Activated naive CD8-positive, alpha-beta T cell treated with anti-CD3 and anti-CD28 coated beads, Interleukin-2, amount 10 ng/mL, durations not matched to agents 7 days and 5 days (primary cell): ENCODE results near the gene CCDC187. TPM values are rescaled to one million over a fixed set of nuclear protein-coding genes. Genes with fewer than 3 reads are reported as not detected.

Experiments used
- ATAC-seq: fragments of 150-1000 bp; cut with Tn5 transposase; one replicate; pipeline ENCODE4 v1.10.0; 2021; ENCODE audit warnings: low read depth, moderate library complexity
- POLR2A ChIA-PET: fragments of 350-600 bp; sonication (Branson Sonifier 250); formaldehyde crosslinking; loops from one replicate; lab custom pipeline; 2021; ENCODE audit warnings: antibody characterized with exemption; lab: Charles Lee
- DNase-seq: peaks from one replicate; pipeline ENCODE4 v3.0.0; 2021
- H3K27ac Mint-ChIP-seq: one replicate; pipeline ENCODE4 v1.8.0; 2022; ENCODE audit warnings: mild to moderate bottlenecking, mixed read lengths
- H3K27me3 Mint-ChIP-seq: one replicate; pipeline ENCODE4 v1.8.0; 2022; ENCODE audit warnings: mild to moderate bottlenecking, moderate library complexity, mixed read lengths
- H3K36me3 Mint-ChIP-seq: one replicate; pipeline ENCODE4 v1.8.0; 2021; ENCODE audit warnings: mild to moderate bottlenecking, mixed read lengths
- H3K4me1 Mint-ChIP-seq: one replicate; pipeline ENCODE4 v1.8.0; 2021; ENCODE audit warnings: mixed read lengths
- H3K4me3 Mint-ChIP-seq: one replicate; pipeline ENCODE4 v1.8.0; 2022; ENCODE audit warnings: mild to moderate bottlenecking, moderate library complexity, mixed read lengths
- H3K9me3 Mint-ChIP-seq: one replicate; pipeline ENCODE4 v1.8.0; 2021; ENCODE audit warnings: mixed read lengths
- total RNA-seq, 2 experiments: library from RNA; stranded (reverse); gene quantifications; one replicate each; pipeline ENCODE4 v1.2.3, GENCODE V29; 2021

The CCDC187 gene
- total RNA-seq, 2 experiments from 2014 or later = not detected

DNA sequence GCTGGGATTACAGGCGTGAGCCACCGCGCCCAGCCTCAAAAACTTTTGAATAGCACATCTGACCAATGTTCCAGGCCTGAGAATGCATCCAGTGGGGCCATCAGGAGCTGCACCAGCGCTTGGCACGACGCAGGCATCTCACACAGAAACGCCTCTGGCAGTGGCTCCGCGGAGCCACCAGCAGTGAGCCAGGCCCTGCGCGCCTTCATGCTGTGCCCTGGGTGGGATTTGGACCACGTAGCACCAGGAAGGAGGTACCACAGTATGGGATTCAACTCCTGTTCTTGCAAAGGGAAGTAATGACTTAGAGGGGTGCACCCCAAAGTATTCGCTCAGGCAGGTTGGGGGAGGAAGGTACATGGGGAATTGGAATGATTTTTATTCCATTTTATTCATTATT lies 3.0 kb downstream of the CCDC187 start:
- no peaks in the 10 kb centered on the region for H3K4me1 Mint-ChIP-seq
- ATAC-seq (no peak), DNase-seq (no peak)
- no peaks in the 10 kb centered on the region for H3K36me3 Mint-ChIP-seq
- no peaks in the 10 kb centered on the region for H3K27me3 Mint-ChIP-seq
- H3K27ac Mint-ChIP-seq = no peak overlapping the region
- H3K9me3 Mint-ChIP-seq = no peaks in the 10 kb centered on the region
- POLR2A ChIA-PET = no interaction called here
- H3K4me3 Mint-ChIP-seq = no peak overlapping the region

DNA sequence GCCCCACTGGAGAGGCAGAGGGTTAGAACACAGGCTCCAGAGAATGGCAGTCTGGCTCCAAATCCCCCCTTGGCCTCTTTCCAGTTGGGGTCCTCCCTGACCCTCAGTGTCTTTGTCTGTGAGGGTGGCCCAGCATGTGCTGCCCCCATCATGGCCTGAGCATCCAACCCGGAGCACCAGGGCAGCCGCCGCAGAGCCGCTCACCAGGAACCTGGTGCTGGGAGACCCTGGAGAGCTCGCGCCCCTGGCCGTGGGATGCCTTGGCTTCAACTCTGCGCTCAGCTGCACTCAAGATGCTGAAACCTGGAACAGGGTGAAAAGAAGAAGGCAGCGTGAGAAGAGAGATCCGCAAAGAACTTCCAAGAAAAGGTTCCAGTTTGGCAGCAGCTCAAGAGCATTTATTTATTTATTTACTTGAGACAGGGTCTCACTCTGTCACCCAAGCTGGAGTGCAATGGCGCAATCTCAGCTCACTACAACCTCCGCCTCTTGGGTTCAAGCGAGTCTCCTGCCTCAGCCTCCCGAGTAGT lies 3.8 kb downstream of the CCDC187 start:
- H3K36me3 Mint-ChIP-seq = no peaks in the 10 kb centered on the region

DNA sequence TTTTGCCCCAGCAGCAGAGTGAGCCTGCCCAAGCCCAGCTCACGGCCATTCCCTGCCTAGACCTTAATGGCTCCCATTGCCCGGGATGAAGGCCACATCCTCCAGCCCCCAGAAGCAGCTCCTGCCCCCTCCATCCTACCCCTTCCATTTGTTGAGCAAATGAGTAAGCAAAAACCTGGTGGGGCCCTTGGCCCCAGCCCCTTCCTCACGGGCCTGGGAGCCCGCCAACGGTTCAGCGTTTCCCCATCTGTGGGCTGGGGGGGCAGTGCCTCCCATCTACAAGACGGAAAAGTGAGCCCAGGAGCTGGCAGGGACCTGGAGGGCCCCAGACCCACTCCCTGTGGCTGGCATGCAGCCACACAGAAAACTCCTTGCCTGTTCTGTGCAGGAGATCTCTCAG lies 4.4 kb downstream of the CCDC187 start:
- ATAC-seq (no peak), DNase-seq (no peak)
- H3K9me3 Mint-ChIP-seq = no peaks in the 10 kb centered on the region
- no peaks in the 10 kb centered on the region for H3K4me1 Mint-ChIP-seq
- POLR2A ChIA-PET = no interaction called here
- no peaks in the 10 kb centered on the region for H3K36me3 Mint-ChIP-seq
- H3K4me3 Mint-ChIP-seq = no peak overlapping the region
- H3K27me3 Mint-ChIP-seq = no peaks in the 10 kb centered on the region
- H3K27ac Mint-ChIP-seq = no peak overlapping the region

More for the DNA sequence above, 3.8 kb downstream of the CCDC187 start:
- Mint-ChIP-seq H3K4me1 (no peaks in the 10 kb centered on the region), H3K27me3 (no peaks in the 10 kb centered on the region), H3K9me3 (no peaks in the 10 kb centered on the region), H3K4me3 (no peak overlapping the region), H3K27ac (no peak overlapping the region)
- no peak for DNase-seq
- ATAC-seq = no peak
- POLR2A ChIA-PET = no interaction called here

DNA sequence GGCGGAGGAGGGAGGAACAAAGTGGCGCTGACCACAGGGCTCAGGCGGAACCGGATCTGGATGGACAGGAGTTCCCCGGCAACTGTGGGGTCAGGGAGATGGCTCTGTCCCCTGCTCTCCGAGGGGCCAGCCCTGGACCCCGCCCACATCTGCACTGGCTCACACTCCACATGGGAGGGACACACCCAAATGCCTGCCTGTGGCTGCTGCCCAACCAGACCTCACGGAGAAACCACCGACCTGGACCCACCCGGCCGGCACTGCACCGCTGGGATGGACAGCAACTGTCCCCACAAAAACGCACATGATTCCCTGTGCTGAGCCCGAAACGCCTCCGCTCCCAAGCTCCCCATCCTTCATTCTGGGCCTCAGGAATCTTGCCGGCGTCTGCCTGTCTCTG lies 4.8 kb downstream of the CCDC187 start:
- ATAC-seq (no peak), DNase-seq (no peak)
- Mint-ChIP-seq H3K27ac (no peak overlapping the region), H3K4me1 (no peaks in the 10 kb centered on the region), H3K36me3 (no peaks in the 10 kb centered on the region), H3K4me3 (no peak overlapping the region), H3K27me3 (no peaks in the 10 kb centered on the region), H3K9me3 (no peaks in the 10 kb centered on the region)
- POLR2A ChIA-PET = no interaction called here

DNA sequence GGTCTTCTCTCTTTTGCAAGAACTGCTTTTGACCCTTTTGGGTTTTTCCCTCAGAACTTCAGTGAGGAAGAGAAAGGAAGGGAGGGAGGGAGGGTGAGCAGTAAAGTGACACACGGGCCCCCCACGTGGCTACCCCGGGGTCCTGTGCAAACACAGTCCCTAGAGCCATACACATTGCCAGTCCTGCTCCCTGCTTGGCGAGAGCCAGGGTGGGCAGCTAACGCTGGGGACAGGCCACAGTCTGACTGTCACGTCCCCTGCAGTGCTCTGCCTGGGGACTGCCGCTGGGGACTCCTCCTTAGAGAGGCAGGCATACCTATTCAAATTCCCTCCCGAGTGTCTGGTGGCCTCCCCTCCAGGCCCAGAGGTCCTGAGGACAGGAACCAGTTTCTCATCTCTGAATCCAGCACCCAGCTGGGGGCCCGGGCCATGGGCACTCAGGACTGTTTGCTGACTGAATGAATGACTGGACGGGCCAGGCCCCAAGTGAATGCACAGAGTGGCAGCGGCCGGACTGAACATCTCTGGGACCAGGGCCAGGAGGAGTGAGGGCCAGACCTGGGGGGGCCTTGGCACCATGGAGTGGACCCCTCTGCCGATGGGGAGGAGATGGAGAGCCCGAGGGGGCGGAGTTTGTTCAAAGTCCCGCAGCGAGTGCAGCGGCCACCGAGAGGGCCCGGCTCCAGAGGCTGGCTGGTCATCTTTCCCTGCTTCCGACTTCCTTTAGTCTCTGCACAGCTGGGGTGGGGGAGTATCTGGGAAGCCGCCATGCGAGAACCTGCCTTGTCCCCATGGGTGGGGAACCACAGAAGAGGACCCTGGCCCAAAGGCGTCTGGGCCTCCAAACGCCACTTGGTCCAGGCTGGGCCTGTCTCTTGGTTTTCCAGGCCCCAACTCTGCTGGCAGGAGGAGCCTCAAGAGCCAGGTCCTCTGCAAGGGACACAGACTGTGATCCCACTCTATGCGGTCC lies 5.8 kb downstream of the CCDC187 start:
- no peak for DNase-seq
- no peak for ATAC-seq
- H3K36me3 Mint-ChIP-seq = no peaks in the 10 kb centered on the region
- H3K27me3 Mint-ChIP-seq = no peaks in the 10 kb centered on the region
- H3K4me1 Mint-ChIP-seq = no peaks in the 10 kb centered on the region
- H3K4me3 Mint-ChIP-seq = no peak overlapping the region
- H3K27ac Mint-ChIP-seq = no peak overlapping the region
- H3K9me3 Mint-ChIP-seq = no peaks in the 10 kb centered on the region
- POLR2A ChIA-PET = no interaction called here

DNA sequence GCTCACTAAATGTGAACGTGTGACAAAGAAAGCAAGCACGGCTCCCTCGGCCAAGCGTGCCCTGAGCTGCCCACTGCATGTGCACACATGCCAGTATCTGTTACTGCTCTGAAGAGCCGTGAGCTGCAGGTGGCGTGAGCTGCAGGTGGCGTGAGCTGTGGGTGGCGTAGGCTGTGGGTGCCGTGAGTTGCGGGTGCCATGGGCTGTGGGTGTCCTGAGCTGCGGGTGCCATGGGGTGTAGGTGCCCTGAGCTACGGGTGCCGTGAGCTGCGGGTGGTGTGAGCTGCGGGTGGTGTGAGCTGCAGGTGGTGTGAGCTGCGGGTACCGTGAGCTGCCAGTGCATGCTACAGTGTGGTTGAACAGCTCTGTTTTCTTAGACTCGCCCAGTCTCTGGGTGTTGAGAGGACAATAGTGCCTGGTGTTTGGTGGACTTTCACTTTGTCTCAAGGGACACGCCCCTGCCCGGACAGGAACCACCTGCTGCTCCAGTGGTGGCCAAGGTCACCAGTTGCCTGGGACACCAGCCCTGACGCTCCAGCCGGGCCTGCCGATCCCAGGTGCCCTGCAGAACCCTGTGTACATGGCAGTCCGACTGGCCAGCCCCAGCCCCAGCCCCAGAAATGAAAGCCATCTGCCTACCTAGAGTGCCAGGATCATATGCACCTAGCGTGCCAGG lies 6.7 kb downstream of the CCDC187 start:
- no peak for DNase-seq
- Mint-ChIP-seq H3K27ac (no peak overlapping the region), H3K4me3 (no peak overlapping the region), H3K36me3 (no peaks in the 10 kb centered on the region), H3K9me3 (no peaks in the 10 kb centered on the region), H3K27me3 (no peaks in the 10 kb centered on the region), H3K4me1 (no peaks in the 10 kb centered on the region)
- no peak for ATAC-seq
- POLR2A ChIA-PET = interaction anchor here (0.6 kb wide), 1 partner anchor 1957 kb away, joined by 3 read pairs; no protein-coding TSS in a partner anchor

DNA sequence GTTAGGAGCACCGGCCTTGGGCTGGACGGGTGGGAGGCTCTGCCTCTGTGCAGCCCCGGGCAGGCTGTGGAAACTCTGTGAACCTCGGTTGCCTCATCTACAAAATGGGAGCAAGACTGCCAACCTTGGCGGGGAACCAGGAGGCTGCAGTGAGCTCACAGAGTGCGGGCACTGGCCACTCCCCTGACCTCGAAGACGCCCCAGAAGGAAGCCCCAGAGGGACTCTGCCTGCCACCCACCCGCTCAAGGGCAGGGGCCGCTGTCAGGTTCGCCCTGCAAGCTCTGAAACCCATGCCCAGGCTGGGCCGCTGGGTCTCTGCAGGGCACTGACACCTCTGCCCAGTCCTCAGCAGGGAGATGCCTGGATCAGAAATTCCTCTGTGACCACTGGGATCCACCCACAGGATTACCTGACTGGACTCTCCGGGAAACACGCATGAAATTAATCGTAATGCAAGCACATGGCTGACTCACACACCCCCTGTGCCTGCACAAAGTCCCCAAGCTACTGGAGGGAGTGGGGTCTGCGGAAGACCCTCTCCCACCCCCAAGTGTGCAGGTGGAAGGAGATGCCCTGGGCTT lies 7.4 kb downstream of the CCDC187 start:
- POLR2A ChIA-PET = interaction anchor here (0.6 kb wide), 1 partner anchor 1956 kb away, joined by 3 read pairs; no protein-coding TSS in a partner anchor
- no peaks in the 10 kb centered on the region for H3K27me3 Mint-ChIP-seq
- H3K27ac Mint-ChIP-seq = no peak overlapping the region
- DNase-seq (no peak), ATAC-seq (no peak)
- no peak overlapping the region for H3K4me3 Mint-ChIP-seq
- no peaks in the 10 kb centered on the region for H3K9me3 Mint-ChIP-seq
- H3K4me1 Mint-ChIP-seq = no peaks in the 10 kb centered on the region
- no peaks in the 10 kb centered on the region for H3K36me3 Mint-ChIP-seq

DNA sequence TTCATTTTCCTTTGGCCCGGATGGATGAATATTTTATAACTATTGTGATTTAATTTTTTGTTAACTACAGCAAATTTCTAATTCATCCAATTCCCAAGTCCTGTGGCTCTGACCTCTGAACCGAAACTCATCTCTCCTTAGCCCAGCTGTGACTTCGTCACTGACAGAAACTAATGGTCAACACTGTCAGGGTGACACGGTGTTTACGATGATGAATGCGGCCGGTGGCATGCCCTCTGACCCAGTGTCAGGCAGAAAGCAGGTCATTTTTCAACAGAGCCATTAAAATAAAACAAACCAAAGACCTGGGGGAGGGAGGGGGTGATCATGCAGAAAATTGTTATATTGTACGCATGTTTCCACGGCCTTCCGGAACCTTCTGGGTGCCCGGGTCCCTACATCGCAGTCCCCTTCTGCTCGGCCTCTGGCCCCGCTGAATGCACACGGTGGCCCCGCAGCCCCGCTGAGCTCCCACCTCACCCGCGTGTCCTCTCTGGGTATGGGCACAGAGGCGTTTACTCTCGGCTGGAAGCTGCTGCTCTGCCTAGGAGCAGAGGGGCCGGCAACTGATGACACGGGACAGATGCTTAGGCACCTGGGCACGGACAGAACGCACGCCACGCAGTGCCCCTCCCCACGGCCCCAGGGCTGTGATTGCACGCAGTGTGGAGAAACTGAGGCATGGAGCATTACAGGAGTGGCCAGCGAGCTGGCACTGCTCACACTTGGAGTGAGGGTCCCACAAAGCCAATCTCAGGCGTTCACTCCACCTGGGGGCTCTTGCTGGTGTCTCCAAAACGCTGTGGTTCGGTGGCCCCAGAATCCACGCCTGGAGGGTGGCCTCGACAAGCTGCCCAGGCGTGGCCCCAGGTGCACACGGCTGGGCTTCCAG lies 8.1 kb downstream of the CCDC187 start:
- ATAC-seq (no peak), DNase-seq (no peak)
- no peaks in the 10 kb centered on the region for H3K9me3 Mint-ChIP-seq
- POLR2A ChIA-PET = no interaction called here
- H3K27ac Mint-ChIP-seq = no peak overlapping the region
- H3K36me3 Mint-ChIP-seq = no peaks in the 10 kb centered on the region
- no peaks in the 10 kb centered on the region for H3K4me1 Mint-ChIP-seq
- no peak overlapping the region for H3K4me3 Mint-ChIP-seq
- no peaks in the 10 kb centered on the region for H3K27me3 Mint-ChIP-seq

DNA sequence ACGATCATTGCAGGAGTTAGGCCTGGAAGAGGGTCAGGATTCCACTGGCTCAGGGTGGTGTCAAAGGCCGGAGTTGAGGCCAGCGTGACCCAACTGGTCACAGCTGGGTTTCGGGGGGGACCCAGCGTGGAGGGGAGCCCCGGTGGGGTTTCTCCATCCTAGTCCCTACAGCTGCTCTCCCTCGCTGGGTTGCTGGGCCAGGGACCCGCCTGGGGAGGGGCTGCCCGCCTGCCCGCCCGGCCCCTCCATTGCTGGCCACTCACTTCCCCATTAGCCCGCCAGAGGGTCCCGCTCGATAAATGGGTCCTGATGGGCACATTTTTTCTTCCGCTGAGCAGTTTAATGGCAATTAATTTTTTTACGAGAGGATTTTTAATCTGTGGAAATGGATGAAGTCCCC lies 8.8 kb downstream of the CCDC187 start:
- Mint-ChIP-seq H3K9me3 (no peaks in the 10 kb centered on the region), H3K27ac (no peak overlapping the region), H3K36me3 (no peaks in the 10 kb centered on the region), H3K4me1 (no peaks in the 10 kb centered on the region), H3K4me3 (no peak overlapping the region), H3K27me3 (no peaks in the 10 kb centered on the region)
- POLR2A ChIA-PET = no interaction called here
- DNase-seq (no peak), ATAC-seq (no peak)

DNA sequence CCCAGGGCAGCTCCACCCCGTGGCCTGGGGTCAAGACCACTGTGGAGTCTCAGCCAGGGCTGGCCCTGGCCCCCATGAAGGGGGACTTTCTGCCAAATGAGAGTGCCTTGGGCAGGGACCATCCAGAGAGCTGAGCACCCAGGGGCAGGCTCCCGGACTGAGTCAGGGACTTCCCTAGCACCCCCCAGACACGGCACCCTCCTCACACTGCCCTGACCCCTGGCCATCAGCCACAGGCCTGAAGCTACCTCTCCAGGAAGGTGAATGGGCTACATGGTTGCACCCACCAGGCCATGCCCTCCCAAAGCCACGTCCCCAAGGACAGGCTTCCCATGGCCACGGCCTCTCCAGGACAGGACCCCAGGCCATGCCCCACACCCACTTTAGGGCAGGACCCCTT lies 9.5 kb downstream of the CCDC187 start:
- H3K9me3 Mint-ChIP-seq = no peaks in the 10 kb centered on the region
- POLR2A ChIA-PET = no interaction called here

DNA sequence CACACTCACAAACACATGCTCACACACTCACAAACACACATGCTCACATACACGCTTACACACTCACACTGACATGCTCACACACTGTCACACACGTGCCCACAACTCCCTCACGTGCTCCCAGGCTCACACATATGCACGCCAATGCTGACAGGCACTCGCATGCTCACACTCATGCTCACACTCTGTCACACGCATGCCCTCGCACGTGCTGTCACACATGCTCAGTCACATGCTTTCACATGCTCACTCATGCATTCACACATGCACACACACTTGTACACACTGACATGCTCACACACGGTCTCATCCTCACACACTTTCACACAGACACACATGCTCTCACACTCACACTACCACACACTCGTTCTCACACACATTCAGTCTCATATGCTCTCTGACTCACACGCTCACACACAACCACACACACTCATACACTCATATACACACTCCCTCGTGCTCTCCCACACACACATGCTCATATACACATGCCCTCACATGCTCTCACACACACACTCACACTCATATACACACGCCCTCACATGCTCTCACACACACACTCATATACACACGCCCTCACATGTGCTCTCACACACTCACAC lies 10.3 kb downstream of the CCDC187 start:
- POLR2A ChIA-PET = no interaction called here

More for the DNA sequence above, 9.5 kb downstream of the CCDC187 start:
- Mint-ChIP-seq H3K4me1 (no peaks in the 10 kb centered on the region), H3K36me3 (no peaks in the 10 kb centered on the region), H3K4me3 (no peak overlapping the region), H3K27ac (no peak overlapping the region), H3K27me3 (no peaks in the 10 kb centered on the region)
- DNase-seq = no peak
- no peak for ATAC-seq

DNA sequence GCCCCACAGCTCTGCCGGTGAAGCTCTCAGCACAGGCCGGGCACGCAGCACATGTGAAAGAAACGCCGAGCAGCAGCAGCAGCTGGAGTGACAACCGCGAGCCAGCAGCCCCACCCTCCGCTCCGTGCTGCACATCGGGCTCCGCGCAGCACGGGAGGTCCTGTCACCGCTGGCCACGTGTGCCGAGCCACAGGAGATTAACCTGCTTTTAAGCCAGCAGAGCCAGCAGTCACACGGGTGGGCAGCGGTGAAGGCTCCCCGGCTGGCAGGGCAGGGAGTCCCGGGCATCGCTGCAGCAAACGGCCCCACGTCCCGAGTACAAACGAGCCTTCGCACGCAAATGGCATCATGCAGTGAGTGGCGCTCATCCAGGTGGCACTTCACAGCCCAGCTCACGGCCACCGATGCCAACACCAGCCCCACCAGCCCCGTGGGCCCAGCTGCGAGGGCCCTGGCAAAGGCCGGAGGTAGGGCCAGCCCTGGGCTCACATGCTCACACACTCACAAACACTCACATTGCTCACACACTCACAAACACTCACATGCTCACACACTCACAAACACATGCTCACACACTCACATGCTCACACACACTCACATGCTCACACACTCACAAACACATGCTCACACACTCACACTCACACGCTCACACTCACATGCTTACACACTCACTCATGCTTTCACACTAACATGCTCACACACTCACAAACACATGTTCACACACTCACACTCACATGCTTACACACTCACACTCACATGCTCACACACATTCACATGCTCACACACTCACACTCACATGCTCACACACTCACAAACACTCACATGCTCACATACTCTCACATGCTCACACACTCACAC lies 11.1 kb downstream of the CCDC187 start:
- Mint-ChIP-seq H3K4me3 (no peak overlapping the region), H3K36me3 (no peaks in the 10 kb centered on the region), H3K9me3 (no peaks in the 10 kb centered on the region), H3K27me3 (no peaks in the 10 kb centered on the region), H3K4me1 (no peaks in the 10 kb centered on the region), H3K27ac (no peak overlapping the region)
- DNase-seq = no peak
- ATAC-seq = no peak
- POLR2A ChIA-PET = no interaction called here

More for the DNA sequence above, 10.3 kb downstream of the CCDC187 start:
- Mint-ChIP-seq H3K27me3 (no peaks in the 10 kb centered on the region), H3K4me1 (no peaks in the 10 kb centered on the region), H3K4me3 (no peak overlapping the region), H3K9me3 (no peaks in the 10 kb centered on the region), H3K36me3 (no peaks in the 10 kb centered on the region), H3K27ac (no peak overlapping the region)
- ATAC-seq = no peak
- DNase-seq = no peak
